ENCODE measurements around the gene C1orf52. TPM values are rescaled to one million over a fixed set of nuclear protein-coding genes. Genes with fewer than 3 reads are reported as not detected.

The C1orf52 gene
- total RNA-seq, 2 donors from 2014 or later = 41.0 to 42.9 TPM

DNA sequence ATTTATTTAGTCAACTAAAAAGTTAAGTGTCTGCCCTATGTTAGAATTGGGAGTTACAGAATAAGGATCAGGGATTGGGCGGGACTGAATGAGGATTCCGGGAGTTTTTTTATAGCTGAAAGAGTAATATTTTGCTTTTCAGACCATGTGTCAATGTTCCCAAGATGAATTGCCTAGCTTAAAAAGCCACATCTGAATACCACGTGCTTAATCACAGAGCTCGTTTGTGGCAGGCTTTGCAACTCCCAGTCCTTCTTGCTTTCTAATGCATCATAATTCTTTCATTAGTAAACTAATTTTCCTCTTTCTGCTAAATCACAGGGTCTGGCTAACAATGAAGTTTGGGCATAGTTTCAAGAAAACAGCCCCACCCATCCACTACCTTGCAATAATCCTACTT, 21.2 kb upstream of the C1orf52 start:
- H3K9me3 Mint-ChIP-seq = no peaks in the 10 kb centered on the region
- Histone ChIP-seq H3K27me3 (ENCODE audit: control insufficient read depth, insufficient read depth, low read length, poor library complexity, severe bottlenecking) (no peaks in the 10 kb centered on the region), H3K9ac (ENCODE audit: extremely low read depth, low read length, poor library complexity, severe bottlenecking) (no peak overlapping the region), H3K27ac (ENCODE audit: low read depth, low read length) (no peak overlapping the region), H3K36me3 (ENCODE audit: control insufficient read depth, insufficient read depth, low read length) (no peaks in the 10 kb centered on the region), H3K9me3 (ENCODE audit: control insufficient read depth, low read length) (no peaks in the 10 kb centered on the region), H3K4me1 (ENCODE audit: control insufficient read depth, insufficient read depth, low read length) (no peaks in the 10 kb centered on the region), H3K4me3 (ENCODE audit: low read length) (no peak overlapping the region)
- DNase-seq = no peak
- H3K4me1 Mint-ChIP-seq = peaks cover 4% of the 10 kb centered on the region
- H3K4me3 Mint-ChIP-seq = no peak overlapping the region
- no peaks in the 10 kb centered on the region for H3K27me3 Mint-ChIP-seq (ENCODE audit: insufficient read depth)
- 88 to 91% methylated on average over 4 of the region's 4 CpGs for WGBS, 2 experiments (ENCODE audit: insufficient coverage in 1 of 2, insufficient read length in 1 of 2)
- no peaks in the 10 kb centered on the region for H3K36me3 Mint-ChIP-seq (ENCODE audit: low read depth)
- H3K27ac Mint-ChIP-seq = no peak overlapping the region
- TF ChIP-seq, protein P1, sequence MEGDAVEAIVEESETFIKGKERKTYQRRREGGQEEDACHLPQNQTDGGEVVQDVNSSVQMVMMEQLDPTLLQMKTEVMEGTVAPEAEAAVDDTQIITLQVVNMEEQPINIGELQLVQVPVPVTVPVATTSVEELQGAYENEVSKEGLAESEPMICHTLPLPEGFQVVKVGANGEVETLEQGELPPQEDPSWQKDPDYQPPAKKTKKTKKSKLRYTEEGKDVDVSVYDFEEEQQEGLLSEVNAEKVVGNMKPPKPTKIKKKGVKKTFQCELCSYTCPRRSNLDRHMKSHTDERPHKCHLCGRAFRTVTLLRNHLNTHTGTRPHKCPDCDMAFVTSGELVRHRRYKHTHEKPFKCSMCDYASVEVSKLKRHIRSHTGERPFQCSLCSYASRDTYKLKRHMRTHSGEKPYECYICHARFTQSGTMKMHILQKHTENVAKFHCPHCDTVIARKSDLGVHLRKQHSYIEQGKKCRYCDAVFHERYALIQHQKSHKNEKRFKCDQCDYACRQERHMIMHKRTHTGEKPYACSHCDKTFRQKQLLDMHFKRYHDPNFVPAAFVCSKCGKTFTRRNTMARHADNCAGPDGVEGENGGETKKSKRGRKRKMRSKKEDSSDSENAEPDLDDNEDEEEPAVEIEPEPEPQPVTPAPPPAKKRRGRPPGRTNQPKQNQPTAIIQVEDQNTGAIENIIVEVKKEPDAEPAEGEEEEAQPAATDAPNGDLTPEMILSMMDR (conservative IDR thresholded peaks at IDR 0.05) = no peak

DNA sequence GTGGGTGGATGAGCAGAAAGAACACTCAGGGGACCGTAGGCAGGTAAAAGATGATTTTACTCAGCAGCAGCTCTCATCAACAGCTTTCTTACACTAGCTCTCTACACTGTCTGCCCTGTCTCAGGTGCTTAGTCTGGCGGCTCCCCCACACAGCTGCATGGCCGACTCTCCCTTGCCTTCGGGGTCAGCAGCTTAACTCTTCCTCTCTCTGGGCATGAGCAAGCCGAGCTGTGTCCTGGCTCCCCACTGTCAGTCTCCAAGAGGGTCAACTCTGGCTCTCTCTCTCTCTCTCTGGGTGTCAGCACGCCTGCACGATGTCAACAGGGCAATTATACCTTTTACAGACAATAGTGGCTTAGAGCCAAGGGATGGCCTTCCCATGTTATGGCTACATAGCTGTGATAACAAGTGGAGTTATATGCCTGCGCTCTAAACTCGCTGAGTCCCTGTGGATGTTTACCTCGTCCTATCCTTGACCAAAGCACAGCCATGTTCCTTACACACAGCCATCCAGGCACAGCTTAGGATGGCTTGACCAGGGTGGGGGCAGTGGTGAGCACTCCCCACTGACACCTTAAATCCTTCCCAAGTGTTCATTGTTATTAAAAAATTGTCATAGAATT, 20.1 kb upstream of the C1orf52 start:
- Histone ChIP-seq H3K9ac (ENCODE audit: extremely low read depth, low read length, poor library complexity, severe bottlenecking) (no peak overlapping the region), H3K4me1 (ENCODE audit: control insufficient read depth, insufficient read depth, low read length) (peaks cover 7% of the 10 kb centered on the region), H3K27me3 (ENCODE audit: control insufficient read depth, insufficient read depth, low read length, poor library complexity, severe bottlenecking) (no peaks in the 10 kb centered on the region), H3K9me3 (ENCODE audit: control insufficient read depth, low read length) (no peaks in the 10 kb centered on the region), H3K27ac (ENCODE audit: low read depth, low read length) (no peak overlapping the region), H3K36me3 (ENCODE audit: control insufficient read depth, insufficient read depth, low read length) (no peaks in the 10 kb centered on the region), H3K4me3 (ENCODE audit: low read length) (no peak overlapping the region)
- no peak for DNase-seq
- Mint-ChIP-seq H3K9me3 (no peaks in the 10 kb centered on the region), H3K27me3 (ENCODE audit: insufficient read depth) (no peaks in the 10 kb centered on the region), H3K36me3 (ENCODE audit: low read depth) (no peaks in the 10 kb centered on the region), H3K4me1 (peaks cover 15% of the 10 kb centered on the region), H3K4me3 (no peak overlapping the region), H3K27ac (no peak overlapping the region)
- WGBS, 2 experiments (ENCODE audit: insufficient coverage in 1 of 2, insufficient read length in 1 of 2) = 92 to 100% methylated on average over 6 to 10 of the region's 10 CpGs
- TF ChIP-seq, protein P1 (conservative IDR thresholded peaks at IDR 0.05) = no peak

DNA sequence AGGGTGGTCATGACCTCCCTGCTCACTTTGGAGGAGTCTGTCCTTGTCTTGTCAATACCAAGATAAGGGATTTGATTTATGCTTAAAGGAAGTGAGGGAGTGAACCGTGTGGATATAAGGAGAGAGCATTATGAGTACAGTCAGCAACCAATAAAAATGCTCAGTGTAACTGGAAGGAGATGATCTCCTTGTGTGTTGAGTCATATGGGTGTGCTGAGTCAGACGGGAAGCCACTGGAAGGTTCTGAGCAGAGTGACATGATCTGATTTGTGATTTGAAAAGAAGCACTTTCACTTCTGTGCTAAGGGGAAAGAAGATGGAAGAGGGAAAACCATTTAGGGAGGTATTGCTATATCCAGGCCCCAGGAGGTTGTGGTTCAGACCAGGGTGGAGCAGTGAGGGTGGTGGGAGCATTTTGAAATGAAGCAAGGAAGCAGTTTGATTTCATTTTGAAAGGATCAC, 19.4 kb upstream of the C1orf52 start:
- H3K4me1 ChIP-seq (ENCODE audit: control insufficient read depth, insufficient read depth, low read length) = peaks cover 7% of the 10 kb centered on the region
- no peak for DNase-seq
- TF ChIP-seq, protein P1 (conservative IDR thresholded peaks at IDR 0.05) = no peak
- Mint-ChIP-seq H3K27ac (no peak overlapping the region), H3K4me1 (peaks cover 18% of the 10 kb centered on the region), H3K27me3 (ENCODE audit: insufficient read depth) (no peaks in the 10 kb centered on the region), H3K4me3 (no peak overlapping the region), H3K9me3 (no peaks in the 10 kb centered on the region), H3K36me3 (ENCODE audit: low read depth) (peaks cover 1% of the 10 kb centered on the region)
- no peaks in the 10 kb centered on the region for H3K27me3 ChIP-seq (ENCODE audit: control insufficient read depth, insufficient read depth, low read length, poor library complexity, severe bottlenecking)
- no peaks in the 10 kb centered on the region for H3K9me3 ChIP-seq (ENCODE audit: control insufficient read depth, low read length)
- no peak overlapping the region for H3K9ac ChIP-seq (ENCODE audit: extremely low read depth, low read length, poor library complexity, severe bottlenecking)
- WGBS, 2 experiments (ENCODE audit: insufficient coverage in 1 of 2, insufficient read length in 1 of 2) = 79 to 80% methylated on average over 2 of the region's 2 CpGs
- H3K4me3 ChIP-seq (ENCODE audit: low read length) = no peak overlapping the region
- no peak overlapping the region for H3K27ac ChIP-seq (ENCODE audit: low read depth, low read length)
- no peaks in the 10 kb centered on the region for H3K36me3 ChIP-seq (ENCODE audit: control insufficient read depth, insufficient read depth, low read length)
